Measurements from ENCODE around the gene KMT5C.

GRCh38 chr19:55309448-55309847 lies 30.2 kb upstream of the KMT5C start:
- TF ChIP-seq ARNTL (CRISPR knock-in tag; IDR thresholded peaks at IDR 0.05; ENCODE audit: borderline replicate concordance, low read depth) = no peak
- TF ChIP-seq ISL1 (CRISPR knock-in tag; IDR thresholded peaks at IDR 0.05) = no peak
- TF ChIP-seq ZFP30 (CRISPR knock-in tag; IDR thresholded peaks at IDR 0.05) = no peak
- TF ChIP-seq POU6F1 (CRISPR knock-in tag; IDR thresholded peaks at IDR 0.05; ENCODE audit: borderline replicate concordance, low read depth) = no peak
- TF ChIP-seq CREB5 (CRISPR knock-in tag; IDR thresholded peaks at IDR 0.05; ENCODE audit: low read depth) = no peak
- no peak for TF ChIP-seq CSRNP3 (CRISPR knock-in tag; IDR thresholded peaks at IDR 0.05)
- no peak for TF ChIP-seq PPARA (CRISPR knock-in tag; IDR thresholded peaks at IDR 0.05; ENCODE audit: borderline replicate concordance)
- TF ChIP-seq RARB (CRISPR knock-in tag; IDR thresholded peaks at IDR 0.05) = no peak
- TF ChIP-seq PATZ1 (CRISPR knock-in tag; IDR thresholded peaks at IDR 0.05; ENCODE audit: borderline replicate concordance) = no peak
- TF ChIP-seq BACH2 (CRISPR knock-in tag; IDR thresholded peaks at IDR 0.05; ENCODE audit: borderline replicate concordance) = no peak
- no peak for TF ChIP-seq ZNF70 (CRISPR knock-in tag; IDR thresholded peaks at IDR 0.05)
- TF ChIP-seq OSR1 (CRISPR knock-in tag; IDR thresholded peaks at IDR 0.05) = no peak
- TF ChIP-seq ZFP3 (CRISPR knock-in tag; IDR thresholded peaks at IDR 0.05) = no peak

Measured in SK-N-SH treated with all-trans-retinoic acid at 6 μM for 48 hours (cell line).